Small intestine (tissue), 7 donors: ENCODE measurements around the gene DAP3. TPM values are rescaled to one million over a fixed set of nuclear protein-coding genes. Genes with fewer than 3 reads are reported as not detected.
"Not testable (repeated sequence)": the region's sequence is repeated elsewhere in the genome, so short reads cannot be mapped to it uniquely, and the experiment has no call there.

ENCODE experiments used
- DNase-seq, 2 donors: peaks; one replicate each; pipeline versions ENCODE4 v3.0.0 to v3.0.0-alpha.2; 2013
- FAIRE-seq: peaks from 2 replicates; lab custom pipeline; 2012; peaks lifted over from hg19 to GRCh38; lab: Jason Lieb, UNC
- H3K27ac ChIP-seq, 3 donors: one replicate each; pipeline ENCODE4 v1.5.1; 2013; ENCODE audit warnings: low read length in 2 of 3, mild to moderate bottlenecking in 2 of 3, control low read depth in 1 of 3, inconsistent platforms in 1 of 3, low read depth in 1 of 3, moderate library complexity in 1 of 3
- H3K27me3 ChIP-seq, 3 donors: one replicate each; pipeline ENCODE4 v1.6.1; 2013; ENCODE audit warnings: low read length in 3 of 3, inconsistent platforms in 1 of 3; ENCODE audit not compliant: control insufficient read depth in 3 of 3, insufficient read depth in 3 of 3
- H3K36me3 ChIP-seq, 3 donors: one replicate each; pipeline ENCODE4 v1.6.1; 2013; ENCODE audit warnings: low read length in 3 of 3, inconsistent platforms in 1 of 3, low read depth in 1 of 3, mild to moderate bottlenecking in 1 of 3, moderate library complexity in 1 of 3; ENCODE audit not compliant: control insufficient read depth in 3 of 3, insufficient read depth in 2 of 3
- H3K4me1 ChIP-seq, 3 donors: one replicate each; pipeline ENCODE4 v1.6.1; 2013; ENCODE audit warnings: low read length in 2 of 3, inconsistent platforms in 1 of 3, low read depth in 1 of 3, mild to moderate bottlenecking in 1 of 3, moderate library complexity in 1 of 3; ENCODE audit not compliant: control insufficient read depth in 3 of 3, insufficient read depth in 2 of 3
- H3K4me3 ChIP-seq, 3 donors: one replicate each; pipeline ENCODE4 v1.5.1; 2013; ENCODE audit warnings: low read length in 3 of 3, control low read depth in 1 of 3, inconsistent platforms in 1 of 3, low read depth in 1 of 3, mild to moderate bottlenecking in 1 of 3, moderate library complexity in 1 of 3
- H3K9me3 ChIP-seq, 2 donors: one replicate each; pipeline ENCODE4 v1.6.1; 2013; ENCODE audit warnings: low read depth in 1 of 2, low read length in 1 of 2; ENCODE audit not compliant: control insufficient read depth in 2 of 2, insufficient read depth in 1 of 2
- WGBS, 3 donors: extraction: QIAGEN DNeasy Blood & Tissue Kit; methylation state at CpG; one replicate each; pipeline ENCODE4 v1.1.7; 2013; 5-methylcytosine and 5-hydroxymethylcytosine counted together
- polyA plus RNA-seq, 4 donors: library from polyadenylated mRNA; stranded (reverse) in 3 of 4; unstranded in 1 of 4; fragments of 200-250 nt in 3 of 4; fragments of 120-200 nt in 1 of 4; gene quantifications; one replicate each; pipeline versions ENCODE4 v1.2.1 to v1.2.3, GENCODE V29; 2013
- donor health status: healthy with polysubstance abuse.
- donor health status: control.
- donor health status: control.
- donor health status: Bipolar disorder and iron deficiency.
- donor health status: healthy.

DAP3 gene
- polyA plus RNA-seq, 4 donors, result 86.5 to 97.8 (median 91.4) TPM

GRCh38 chr1:155759966-155760630, 71.2 kb downstream of the DAP3 start:
- Histone ChIP-seq H3K4me1 (peaks cover 0 to 24% (median 0%) of the 10 kb centered on the region in 3 donors), H3K4me3 (no peak overlapping the region), H3K27me3 (no peaks in the 10 kb centered on the region), H3K36me3 (peaks cover 7 to 64% (median 20%) of the 10 kb centered on the region in 3 donors), H3K9me3 (no peaks in the 10 kb centered on the region), H3K27ac (no peak overlapping the region)
- no peak for FAIRE-seq
- WGBS, 3 donors, result 97 to 98% (median 97%) methylated on average over 4 of the region's 4 CpGs
- no peak for DNase-seq

DNA sequence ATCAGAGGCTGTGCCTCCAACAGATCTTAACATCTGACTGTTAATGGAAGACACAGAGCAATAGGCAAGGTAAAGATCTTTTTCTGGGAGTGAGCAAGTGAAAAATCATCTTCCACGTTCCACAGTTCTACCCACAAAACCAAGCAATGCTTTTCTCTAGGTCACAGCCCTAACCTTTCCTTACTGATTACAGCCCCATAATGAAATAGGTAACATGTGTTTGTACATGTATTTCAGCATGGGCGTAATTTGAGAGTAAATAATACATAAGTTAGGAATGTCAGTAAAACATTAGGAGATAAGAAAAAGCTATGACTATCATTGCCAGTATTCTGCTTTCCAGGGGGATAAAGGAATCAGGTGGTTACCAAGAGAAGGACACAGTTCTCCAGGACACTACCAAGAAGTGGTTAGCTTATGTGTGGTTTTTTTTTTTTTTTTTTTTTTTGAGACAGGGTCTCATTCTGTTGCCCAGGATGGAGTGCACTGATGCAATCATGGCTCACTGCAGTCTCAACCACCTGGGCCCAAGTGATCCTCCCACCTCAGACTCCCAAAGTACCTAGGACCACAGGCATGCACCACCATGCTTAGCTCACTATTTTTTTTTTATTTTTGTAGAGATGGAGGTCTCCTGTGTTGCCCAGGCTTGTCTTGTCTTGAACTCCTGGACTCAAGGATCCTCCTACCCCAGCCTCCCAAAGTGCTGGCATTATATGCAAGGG, 72.0 kb downstream of the DAP3 start:
- Histone ChIP-seq H3K9me3 (no peaks in the 10 kb centered on the region), H3K27me3 (no peaks in the 10 kb centered on the region), H3K4me1 (peaks cover 0 to 18% (median 0%) of the 10 kb centered on the region in 3 donors), H3K4me3 (no peak overlapping the region), H3K36me3 (peaks cover 5 to 69% (median 16%) of the 10 kb centered on the region in 3 donors), H3K27ac (no peak overlapping the region)
- no peak for DNase-seq
- FAIRE-seq, result no peak
- WGBS, 3 donors, result 90 to 100% (median 96%) methylated on average over 2 of the region's 2 CpGs

GRCh38 chr1:155761736-155762405, 73.0 kb downstream of the DAP3 start:
- FAIRE-seq, result no peak
- peak overlapping the region in 1 of 3 donors; percentile 54 for H3K27ac ChIP-seq
- peaks cover 0 to 71% (median 17%) of the 10 kb centered on the region in 3 donors for H3K36me3 ChIP-seq
- no peaks in the 10 kb centered on the region for H3K9me3 ChIP-seq
- no peaks in the 10 kb centered on the region for H3K27me3 ChIP-seq
- WGBS, 3 donors, result 86 to 90% (median 89%) methylated on average over 11 of the region's 11 CpGs
- H3K4me1 ChIP-seq, result peaks cover 0 to 11% (median 0%) of the 10 kb centered on the region in 3 donors
- no peak overlapping the region for H3K4me3 ChIP-seq
- DNase-seq, result peak; percentile 22 to 49

GRCh38 chr1:155763090-155763815, 74.4 kb downstream of the DAP3 start:
- 87 to 93% (median 92%) methylated on average over 6 of the region's 6 CpGs for WGBS, 3 donors
- not testable (repeated sequence) for H3K4me3 ChIP-seq, H3K4me1 ChIP-seq, H3K27me3 ChIP-seq, H3K9me3 ChIP-seq, FAIRE-seq, H3K27ac ChIP-seq
- DNase-seq, result peak; percentile 13 to 80
- H3K36me3 ChIP-seq, result peaks cover 0 to 68% (median 18%) of the 10 kb centered on the region in 3 donors

- FAIRE-seq, H3K27me3 ChIP-seq, H3K4me1 ChIP-seq, DNase-seq, H3K27ac ChIP-seq, H3K9me3 ChIP-seq, H3K4me3 ChIP-seq: not testable (repeated sequence)
- WGBS, 3 donors, result 84 to 94% (median 92%) methylated on average over 7 of the region's 7 CpGs
- peaks cover 0 to 66% (median 19%) of the 10 kb centered on the region in 3 donors for H3K36me3 ChIP-seq
Measured at GRCh38 chr1:155763989-155764388, 75.1 kb downstream of the DAP3 start.

DNA sequence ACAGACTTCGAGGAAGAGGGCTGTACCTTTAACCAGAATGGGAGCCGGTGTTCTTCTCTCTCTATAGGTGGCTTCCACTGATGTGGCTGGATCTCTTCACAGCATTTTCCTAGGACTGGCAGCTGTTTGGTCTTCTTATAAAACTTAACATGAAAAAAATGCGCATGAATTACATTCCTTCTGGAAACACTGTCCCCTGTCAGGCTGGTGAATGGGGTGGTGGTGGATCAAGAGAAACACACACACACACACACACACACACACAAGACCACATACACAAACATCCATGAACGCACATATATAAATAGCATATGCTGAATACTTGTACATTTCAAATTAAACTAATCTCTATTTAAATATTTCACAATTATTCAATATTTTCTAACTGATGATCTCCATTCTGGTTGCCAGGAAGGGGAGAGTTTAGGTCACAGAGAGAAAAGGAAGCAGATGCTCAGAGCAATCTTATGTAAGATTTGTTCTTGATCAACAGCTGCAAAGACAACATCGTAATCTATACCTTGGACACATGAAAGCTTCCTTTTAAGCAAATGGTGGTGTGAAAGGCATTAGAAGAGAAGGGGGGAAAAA, 78.6 kb downstream of the DAP3 start:
- H3K9me3 ChIP-seq, H3K27me3 ChIP-seq, DNase-seq, FAIRE-seq, H3K4me1 ChIP-seq, H3K4me3 ChIP-seq, H3K27ac ChIP-seq: not testable (repeated sequence)
- 89 to 96% (median 93%) methylated on average over 3 of the region's 5 CpGs for WGBS, 3 donors
- peaks cover 5 to 72% (median 24%) of the 10 kb centered on the region in 3 donors for H3K36me3 ChIP-seq

DNA sequence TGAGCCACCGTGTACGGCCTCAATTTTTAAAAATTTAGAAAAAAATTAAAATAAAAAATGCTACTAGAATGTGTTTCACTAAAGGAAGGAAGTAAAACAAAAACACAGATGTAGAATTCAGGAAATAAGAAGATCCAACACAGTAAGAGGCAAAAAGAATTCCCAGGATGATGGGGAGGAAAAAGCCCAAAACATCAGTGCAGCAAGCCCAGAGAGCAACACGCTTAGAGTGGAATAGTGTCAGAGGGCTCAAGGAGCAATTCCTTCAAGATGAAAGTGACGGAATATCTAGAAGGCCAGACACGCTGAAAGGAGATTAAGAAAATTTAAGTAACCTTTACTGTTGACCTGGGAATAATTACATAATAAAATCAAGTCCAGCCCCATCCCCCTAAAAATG, 80.4 kb downstream of the DAP3 start:
- Histone ChIP-seq H3K9me3 (no peaks in the 10 kb centered on the region), H3K36me3 (peaks cover 5 to 62% (median 24%) of the 10 kb centered on the region in 3 donors), H3K27ac (no peak overlapping the region), H3K4me1 (no peaks in the 10 kb centered on the region), H3K27me3 (no peaks in the 10 kb centered on the region), H3K4me3 (no peak overlapping the region)
- DNase-seq (no peak), FAIRE-seq (no peak)
- WGBS, 3 donors, result 89 to 98% (median 94%) methylated on average over 5 of the region's 5 CpGs
